K562 (cell line): ENCODE results near the gene AK4. TPM values are rescaled to one million over a fixed set of nuclear protein-coding genes. Genes with fewer than 3 reads are reported as not detected.

Experiments used
- CBFA2T2 ChIP-seq: fragments of 450-650 bp; conservative IDR thresholded peaks from 2 replicates; pipeline ENCODE4 v1.6.1; 2017; ENCODE audit warnings: mild to moderate bottlenecking
- CBX8 ChIP-seq: fragments of 200-600 bp; sonication (generic); IDR thresholded peaks from 2 replicates; pipeline ENCODE4 v1.6.1; 2012; ENCODE audit warnings: borderline replicate concordance, mixed run types, low read depth, mild to moderate bottlenecking, moderate library complexity, mixed read lengths, low read length, control low read depth, inconsistent platforms; ENCODE audit not compliant: poor library complexity, severe bottlenecking; ENCODE audit errors: extremely low read depth
- CREB1 ChIP-seq, 2 experiments: sonication (generic) in 1 of 2; formaldehyde crosslinking in 1 of 2; IDR thresholded peaks; 2 replicates each; pipeline versions ENCODE4 v1.6.1 to v1.8.0; 2012 to 2022; ENCODE audit warnings: inconsistent platforms in 1 of 2, mild to moderate bottlenecking in 1 of 2, missing genetic modification reagents in 1 of 2, moderate library complexity in 1 of 2
- CXXC5 ChIP-seq: fragments of 250-450 bp; sonication (Bioruptor Pico); IDR thresholded peaks from 2 replicates; pipeline ENCODE4 v1.8.0; 2022; ENCODE audit warnings: inconsistent platforms, mild to moderate bottlenecking, moderate library complexity
- GTF2E2 ChIP-seq: fragments of 200-800 bp; sonication (Bioruptor generic); IDR thresholded peaks from 2 replicates; pipeline ENCODE4 v1.6.1; 2016; ENCODE audit warnings: missing genetic modification characterization, missing compliant biosample characterization
- HDAC8 ChIP-seq: fragments of 450-650 bp; IDR thresholded peaks from 2 replicates; pipeline ENCODE4 v1.6.1; 2016; ENCODE audit warnings: mild to moderate bottlenecking, missing genetic modification characterization, moderate library complexity, missing compliant biosample characterization
- HMG20A ChIP-seq: fragments of 450-650 bp; formaldehyde crosslinking; conservative IDR thresholded peaks from 2 replicates; pipeline ENCODE4 v1.4.0; 2020; ENCODE audit warnings: mild to moderate bottlenecking, mixed read lengths
- KDM1A ChIP-seq, 2 experiments: fragments of 450-650 bp; IDR thresholded peaks; 2 replicates each; pipeline ENCODE4 v1.6.1; 2016; ENCODE audit warnings: mild to moderate bottlenecking in 2 of 2
- NFATC3 ChIP-seq: fragments of 450-650 bp; IDR thresholded peaks from 2 replicates; pipeline ENCODE4 v1.6.1; 2017; ENCODE audit warnings: mild to moderate bottlenecking
- POLR2G ChIP-seq: fragments of 200-400 bp; formaldehyde crosslinking; IDR thresholded peaks from 2 replicates; pipeline ENCODE4 v1.6.1; 2017; ENCODE audit warnings: low read depth, mild to moderate bottlenecking, antibody characterized with exemption, low read length, moderate library complexity
- PRPF4 ChIP-seq: fragments of 200-400 bp; formaldehyde crosslinking; IDR thresholded peaks from one replicate; pipeline ENCODE4 v1.6.1; 2017; ENCODE audit warnings: low read length, low read depth, mild to moderate bottlenecking; ENCODE audit not compliant: insufficient read depth, poor library complexity, severe bottlenecking
- RUNX1 ChIP-seq: sonication (generic); IDR thresholded peaks from 2 replicates; pipeline ENCODE4 v1.6.1; 2016; ENCODE audit warnings: antibody characterized with exemption, low read depth
- TAF9B ChIP-seq: fragments of 450-650 bp; IDR thresholded peaks from 2 replicates; pipeline ENCODE4 v1.6.1; 2018; ENCODE audit warnings: mild to moderate bottlenecking; ENCODE audit not compliant: partially characterized antibody
- TAL1 ChIP-seq: fragments of 450-650 bp; IDR thresholded peaks from 2 replicates; pipeline ENCODE4 v1.6.1; 2016; ENCODE audit warnings: mild to moderate bottlenecking
- TARDBP ChIP-seq: fragments of 450-650 bp; IDR thresholded peaks from 2 replicates; pipeline ENCODE4 v1.6.1; 2016
- TOE1 ChIP-seq, 2 experiments: fragments of 450-650 bp in 1 of 2; sonication (generic) in 1 of 2; formaldehyde crosslinking in 1 of 2; IDR thresholded peaks; 2 replicates each; pipeline versions ENCODE4 v1.7.1 to v1.8.0; 2016 to 2022; ENCODE audit warnings: borderline replicate concordance in 2 of 2, mild to moderate bottlenecking in 2 of 2, antibody characterized with exemption in 1 of 2, inconsistent platforms in 1 of 2, low read depth in 1 of 2, missing genetic modification reagents in 1 of 2, moderate library complexity in 1 of 2
- YBX1 ChIP-seq: fragments of 450-650 bp; IDR thresholded peaks from 2 replicates; pipeline ENCODE4 v1.7.1; 2016; ENCODE audit warnings: mild to moderate bottlenecking
- ZBTB1 ChIP-seq: sonication (generic); formaldehyde crosslinking; IDR thresholded peaks from 2 replicates; pipeline ENCODE4 v1.8.1; 2023; ENCODE audit warnings: missing genetic modification reagents, low read depth, mild to moderate bottlenecking, borderline replicate concordance
- ZHX1 ChIP-seq: fragments of 150-350 bp; conservative IDR thresholded peaks from 2 replicates; pipeline ENCODE4 v1.6.1; 2014; ENCODE audit warnings: low read length
- ZNF175 ChIP-seq: fragments of 200-800 bp; sonication (Bioruptor generic); IDR thresholded peaks from 2 replicates; pipeline ENCODE4 v1.6.1; 2016; ENCODE audit warnings: low read depth, mild to moderate bottlenecking, missing genetic modification characterization, missing compliant biosample characterization
- ZNF655 ChIP-seq: fragments of 250-450 bp; sonication (Bioruptor Pico); IDR thresholded peaks from 2 replicates; pipeline ENCODE4 v1.5.0; 2021
- ZNF830 ChIP-seq: fragments of 250-450 bp; sonication (Bioruptor Pico); IDR thresholded peaks from 2 replicates; pipeline ENCODE4 v1.5.0; 2021; ENCODE audit warnings: mild to moderate bottlenecking
- polyA plus RNA-seq, 8 experiments: library from polyadenylated mRNA; depleted of rRNA in 4 of 8; stranded (reverse) in 5 of 8; unstranded in 3 of 8; fragments of >200 nt; fragmentation: Nextera tagmentation in 2 of 8; fragmentation: Illumina TruSeq in 1 of 8; extraction: Ambion mirVana in 2 of 8; extraction: Trizol in 1 of 8; gene quantifications; 2 replicates each; pipeline versions ENCODE4 v1.2.1 to v1.2.3, GENCODE V29; 2011 to 2014; ENCODE audit warnings: inconsistent platforms in 1 of 8, missing spikeins in 1 of 8
- total RNA-seq, 7 experiments: library from RNA; depleted of rRNA in 6 of 7; stranded (reverse); fragments of >200 nt in 6 of 7; fragmentation: Illumina TruSeq in 2 of 7; extraction: Trizol in 2 of 7; gene quantifications; 2 replicates each; pipeline versions ENCODE4 v1.2.1 to v1.2.3, GENCODE V29; 2011 to 2021; ENCODE audit warnings: low replicate concordance in 1 of 7

AK4 gene
- total and polyA plus RNA-seq, 9 of the 15 experiments (the other 6 are each of a cell fraction or from before 2014, with no cell fraction given), result 10.4 to 96.6 (median 21.5) TPM

- TF ChIP-seq ZNF830 (CRISPR knock-in tag), result no peak
- no peak for TF ChIP-seq TOE1 (IDR thresholded peaks at IDR 0.05; ENCODE audit: borderline replicate concordance)
- no peak for TF ChIP-seq TOE1 (CRISPR knock-in tag; IDR thresholded peaks at IDR 0.05; ENCODE audit: borderline replicate concordance, low read depth)
- no peak for TF ChIP-seq ZBTB1 (CRISPR knock-in tag)
- TF ChIP-seq KDM1A (IDR thresholded peaks at IDR 0.05), result peak; percentile 98
- no peak for TF ChIP-seq CBX8
- TF ChIP-seq PRPF4, result no peak
- no peak for TF ChIP-seq CREB1 (IDR thresholded peaks at IDR 0.05)
- TF ChIP-seq CREB1 (CRISPR knock-in tag; IDR thresholded peaks at IDR 0.05), result no peak
- peak; percentile 83 for TF ChIP-seq CBFA2T2
- TF ChIP-seq HMG20A (CRISPR knock-in tag), result 0 out of 2 replicates have a peak, but pooled peaks have one; percentile 9
- TF ChIP-seq ZNF175 (CRISPR knock-in tag), result no peak
- TF ChIP-seq POLR2G, result no peak
- TF ChIP-seq TAL1, result peak; percentile 79
- TF ChIP-seq ZNF655 (CRISPR knock-in tag), result no peak
- no peak for TF ChIP-seq GTF2E2 (tag)
- no peak for TF ChIP-seq NFATC3
- TF ChIP-seq HDAC8 (tag), result no peak
- 0 out of 2 replicates have a peak, but pooled peaks have one; percentile 40 for TF ChIP-seq CXXC5
- no peak for TF ChIP-seq YBX1
- TF ChIP-seq RUNX1, result no peak
- no peak for TF ChIP-seq TARDBP
- no peak for TF ChIP-seq TAF9B
- TF ChIP-seq ZHX1, result no peak
Measured at GRCh38 chr1:65279070-65279779, 131.2 kb downstream of the AK4 start (continued).
